Fibroblast of mammary gland (primary cell): ENCODE measurements around the gene SPRR1A.

ENCODE experiments used
- DNase-seq: peaks from one replicate; pipeline ENCODE4 v3.0.0-alpha.2; 2010; ENCODE audit warnings: low read depth
- H3K4me3 ChIP-seq: 2 replicates; pipeline ENCODE4 v1.5.1; 2011; ENCODE audit warnings: low read depth, mild to moderate bottlenecking, low read length, moderate library complexity; ENCODE audit not compliant: control insufficient read depth
- TF ChIP-seq, protein P1 (sequence below): conservative IDR thresholded peaks from 2 replicates; pipeline ENCODE4 v1.5.1; 2011; ENCODE audit warnings: low read depth, low read length, inconsistent platforms; ENCODE audit not compliant: control insufficient read depth, insufficient read depth

Gene SPRR1A

DNA sequence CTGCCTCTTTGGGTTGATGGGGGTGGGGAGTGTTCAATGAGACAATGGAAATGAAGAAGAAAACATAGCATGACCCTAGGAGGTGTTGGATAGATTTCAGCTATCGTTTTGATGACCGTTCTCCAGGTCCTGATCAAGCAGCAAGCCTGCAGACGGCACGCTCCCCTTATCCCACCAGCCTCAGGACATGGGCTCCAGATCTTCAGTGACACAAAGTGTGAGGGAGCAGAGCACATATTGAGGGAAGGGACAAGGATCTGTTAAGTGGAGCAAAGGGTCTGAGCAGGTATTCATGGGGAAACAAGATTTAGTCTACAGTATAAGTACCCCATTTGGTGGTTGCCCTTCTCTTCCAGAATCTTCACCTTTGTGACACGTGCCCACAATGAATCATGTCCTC, 32.2 kb upstream of the SPRR1A start:
- no peak for DNase-seq
- TF ChIP-seq, protein P1, sequence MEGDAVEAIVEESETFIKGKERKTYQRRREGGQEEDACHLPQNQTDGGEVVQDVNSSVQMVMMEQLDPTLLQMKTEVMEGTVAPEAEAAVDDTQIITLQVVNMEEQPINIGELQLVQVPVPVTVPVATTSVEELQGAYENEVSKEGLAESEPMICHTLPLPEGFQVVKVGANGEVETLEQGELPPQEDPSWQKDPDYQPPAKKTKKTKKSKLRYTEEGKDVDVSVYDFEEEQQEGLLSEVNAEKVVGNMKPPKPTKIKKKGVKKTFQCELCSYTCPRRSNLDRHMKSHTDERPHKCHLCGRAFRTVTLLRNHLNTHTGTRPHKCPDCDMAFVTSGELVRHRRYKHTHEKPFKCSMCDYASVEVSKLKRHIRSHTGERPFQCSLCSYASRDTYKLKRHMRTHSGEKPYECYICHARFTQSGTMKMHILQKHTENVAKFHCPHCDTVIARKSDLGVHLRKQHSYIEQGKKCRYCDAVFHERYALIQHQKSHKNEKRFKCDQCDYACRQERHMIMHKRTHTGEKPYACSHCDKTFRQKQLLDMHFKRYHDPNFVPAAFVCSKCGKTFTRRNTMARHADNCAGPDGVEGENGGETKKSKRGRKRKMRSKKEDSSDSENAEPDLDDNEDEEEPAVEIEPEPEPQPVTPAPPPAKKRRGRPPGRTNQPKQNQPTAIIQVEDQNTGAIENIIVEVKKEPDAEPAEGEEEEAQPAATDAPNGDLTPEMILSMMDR: no peak

DNA sequence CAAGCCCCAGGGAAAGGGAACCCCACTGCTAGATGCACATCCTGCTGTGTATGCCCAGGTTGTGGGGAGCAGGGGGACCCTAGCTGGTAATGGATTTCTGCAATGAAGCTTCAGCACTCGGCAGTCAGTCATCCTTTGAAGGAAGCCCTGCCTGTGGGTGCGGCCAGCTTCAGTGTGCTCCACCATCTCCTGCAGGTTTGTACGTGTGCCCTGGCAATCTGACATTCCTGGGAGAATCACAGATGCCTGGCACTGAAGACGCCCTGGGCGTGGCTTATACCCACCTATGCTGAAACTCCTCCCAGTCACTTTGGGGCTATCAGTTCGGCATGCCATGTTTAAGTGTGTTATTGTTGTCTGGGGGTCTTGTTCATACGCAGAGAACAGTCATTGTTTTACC, 30.1 kb upstream of the SPRR1A start:
- TF ChIP-seq, protein P1: no peak
- H3K4me3 ChIP-seq: no peak overlapping the region
- no peak for DNase-seq

More for the DNA sequence above, 32.2 kb upstream of the SPRR1A start:
- H3K4me3 ChIP-seq: no peak overlapping the region

DNA sequence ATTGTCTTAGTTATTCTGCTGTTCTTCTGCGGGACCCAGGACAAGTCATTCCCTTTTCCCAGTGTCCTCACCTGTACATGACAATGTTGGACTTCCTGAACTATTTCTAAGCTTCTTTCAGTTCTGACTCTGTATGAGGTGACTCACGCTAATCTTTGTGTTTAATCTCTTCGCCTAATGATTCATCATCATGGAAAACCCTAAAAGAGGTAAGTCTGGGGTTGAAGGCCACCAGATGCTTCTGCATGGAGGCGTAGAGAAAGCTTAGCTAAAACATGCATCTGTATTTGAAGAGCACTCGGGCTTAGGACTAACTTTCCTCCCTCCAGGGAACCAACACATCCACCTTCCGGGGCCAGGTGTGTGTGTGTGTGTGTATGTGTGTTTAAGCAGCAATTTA, 29.4 kb upstream of the SPRR1A start:
- H3K4me3 ChIP-seq: no peak overlapping the region
- DNase-seq: no peak

DNA sequence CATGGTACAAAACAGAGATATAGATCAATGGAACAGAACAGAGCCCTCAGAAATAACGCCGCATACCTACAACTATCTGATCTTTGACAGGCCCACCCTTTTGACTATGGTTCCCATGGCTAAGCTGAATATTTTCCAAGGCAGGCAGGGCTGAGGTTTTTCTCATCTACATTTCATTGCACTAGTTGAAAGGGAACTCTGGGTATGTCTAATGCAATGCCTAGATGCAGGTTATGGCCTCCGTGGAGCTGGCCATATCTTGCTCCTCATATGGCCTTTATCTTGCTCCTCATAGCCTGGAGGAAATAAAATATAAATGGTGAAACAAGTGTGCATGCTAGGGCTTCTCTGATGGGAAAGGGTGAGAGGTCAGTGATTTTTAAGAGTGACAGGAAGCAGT, 26.3 kb upstream of the SPRR1A start:
- H3K4me3 ChIP-seq: no peak overlapping the region
- TF ChIP-seq, protein P1: no peak
- no peak for DNase-seq

More for the DNA sequence above, 29.4 kb upstream of the SPRR1A start:
- TF ChIP-seq, protein P1: no peak

DNA sequence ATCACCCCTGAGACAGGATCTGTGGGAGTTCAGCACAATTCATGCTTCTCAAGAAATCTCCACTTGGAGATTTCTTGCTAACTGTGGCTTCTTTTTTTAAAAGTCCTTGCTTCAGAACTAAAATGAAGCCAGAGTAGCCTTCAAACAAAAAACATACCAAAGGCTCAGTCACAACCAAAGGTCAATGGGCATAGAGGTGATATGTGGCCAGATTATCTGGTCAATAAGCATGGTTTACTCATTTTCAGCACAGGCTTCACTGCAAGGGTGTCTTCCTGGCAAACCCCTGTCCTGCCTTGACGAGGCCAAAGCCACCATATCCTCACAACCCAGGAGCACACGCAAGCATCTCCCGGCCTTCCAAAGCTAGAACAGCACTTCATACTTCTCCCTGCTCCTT, 24.6 kb upstream of the SPRR1A start:
- no peak for DNase-seq
- TF ChIP-seq, protein P1: no peak
- no peak overlapping the region for H3K4me3 ChIP-seq

DNA sequence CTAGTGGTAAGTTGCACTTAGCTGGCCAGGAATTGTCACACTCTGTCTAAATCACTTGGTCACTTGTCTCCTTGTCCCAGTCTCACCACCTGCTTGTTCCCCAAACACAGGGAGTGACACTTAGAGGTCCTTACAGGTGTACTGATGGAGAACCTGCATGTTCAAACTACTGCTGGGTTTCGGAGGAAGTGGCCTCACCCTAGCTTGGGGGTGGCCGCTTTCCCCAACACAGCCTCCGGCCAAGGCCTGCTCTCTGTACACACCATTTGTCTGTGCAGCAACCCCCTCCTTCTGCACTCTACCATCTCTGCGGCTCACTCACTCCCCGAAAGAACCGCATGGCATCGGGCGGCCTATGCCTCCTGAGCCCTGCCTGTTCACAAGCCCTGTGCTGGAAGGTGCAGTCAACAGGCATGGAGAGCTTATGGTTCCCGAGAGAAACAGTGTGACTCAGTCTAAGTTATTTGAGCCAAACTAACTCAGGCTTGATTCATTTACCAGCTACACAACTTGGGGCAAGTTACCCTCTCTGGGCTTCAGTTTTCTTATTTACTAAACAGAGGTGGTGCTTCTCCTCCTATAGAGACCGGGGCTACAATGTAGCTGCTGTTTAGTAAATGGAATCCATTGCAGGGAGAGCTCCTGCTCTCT, 24.0 kb upstream of the SPRR1A start:
- DNase-seq: no peak
- TF ChIP-seq, protein P1: no peak

DNA sequence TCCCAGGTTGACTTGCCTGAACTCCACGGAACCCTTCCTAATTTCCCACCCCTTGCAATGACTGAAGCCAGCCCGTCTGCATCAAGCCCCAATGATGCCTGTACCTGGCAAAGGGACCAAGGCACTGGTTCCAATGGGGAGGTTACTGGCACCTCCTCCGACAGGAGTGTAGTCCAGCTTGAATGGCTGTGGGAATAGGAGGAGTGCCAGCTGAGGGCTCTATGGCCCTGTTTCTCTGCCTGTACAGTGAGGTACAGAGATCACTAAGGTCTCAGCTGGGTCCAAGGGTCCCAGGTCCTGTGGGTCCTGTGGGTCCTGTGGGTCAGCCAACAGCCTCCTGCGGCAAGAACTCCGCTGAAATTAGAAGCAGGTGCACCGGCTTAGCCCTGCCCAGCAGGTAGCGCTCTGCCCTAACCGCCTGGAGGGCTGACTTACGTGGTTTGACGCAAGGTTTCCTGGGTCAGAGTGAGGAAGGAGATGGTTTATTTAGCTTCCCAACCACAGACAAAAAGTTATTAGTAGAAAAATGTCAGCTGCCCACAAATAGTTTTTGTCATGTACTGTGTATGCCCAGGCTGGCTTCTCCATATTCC, 23.3 kb upstream of the SPRR1A start:
- H3K4me3 ChIP-seq: no peak overlapping the region
- DNase-seq: no peak
- TF ChIP-seq, protein P1: no peak

More for the DNA sequence above, 24.0 kb upstream of the SPRR1A start:
- H3K4me3 ChIP-seq: no peak overlapping the region
